DND-41 (cell line): Measurements from ENCODE around the gene PDE8A.
A peak's percentile ranks its signal among the peaks of the same experiment; 100 is the strongest.

Experiments
- ATAC-seq: fragments of 200-7000 bp; cut with Tn5 transposase; 3 replicates; pipeline ENCODE4 v1.9.1; 2021; ENCODE audit warnings: low read depth; ENCODE audit not compliant: insufficient read depth
- DNase-seq: peaks from one replicate; pipeline ENCODE4 v3.0.0-alpha.2; 2020
- H2AFZ ChIP-seq: 2 replicates; pipeline ENCODE4 v1.6.0; 2012; ENCODE audit warnings: low read depth, low read length
- H3K27ac ChIP-seq: 2 replicates; pipeline ENCODE4 v1.5.1; 2012; ENCODE audit warnings: low read length, inconsistent platforms
- H3K27me3 ChIP-seq: fragments of 200-600 bp; sonication (generic); 2 replicates; pipeline ENCODE4 v1.6.0; 2012; ENCODE audit warnings: low read length, mild to moderate bottlenecking, inconsistent platforms; ENCODE audit not compliant: insufficient read depth, poor library complexity
- H3K36me3 ChIP-seq: 2 replicates; pipeline ENCODE4 v1.5.1; 2012; ENCODE audit warnings: low read length, inconsistent platforms; ENCODE audit not compliant: insufficient read depth
- H3K4me1 ChIP-seq: 2 replicates; pipeline ENCODE4 v1.5.1; 2012; ENCODE audit warnings: mild to moderate bottlenecking, low read length; ENCODE audit not compliant: insufficient read depth
- H3K4me2 ChIP-seq: 2 replicates; pipeline ENCODE4 v1.6.0; 2012; ENCODE audit warnings: mild to moderate bottlenecking, moderate library complexity, low read length, inconsistent platforms; ENCODE audit not compliant: insufficient read depth
- H3K4me3 ChIP-seq, 2 experiments: fragments of 200-600 bp in 1 of 2; shearing (Covaris generic) in 1 of 2; 2 replicates each; pipeline ENCODE4 v1.5.1; 2012 to 2016; ENCODE audit warnings: inconsistent platforms in 2 of 2, low read length in 2 of 2, mild to moderate bottlenecking in 2 of 2, low read depth in 1 of 2, moderate library complexity in 1 of 2
- H3K79me2 ChIP-seq: 2 replicates; pipeline ENCODE4 v1.6.0; 2012; ENCODE audit warnings: low read length, inconsistent platforms; ENCODE audit not compliant: insufficient read depth
- H3K9ac ChIP-seq: 2 replicates; pipeline ENCODE4 v1.6.0; 2012; ENCODE audit warnings: low read depth, mild to moderate bottlenecking, inconsistent platforms, low read length, moderate library complexity
- H3K9me3 ChIP-seq: 2 replicates; pipeline ENCODE4 v1.5.1; 2012; ENCODE audit warnings: low read length, moderate library complexity, mild to moderate bottlenecking, inconsistent platforms; ENCODE audit not compliant: insufficient read depth, severe bottlenecking
- H4K20me1 ChIP-seq: 2 replicates; pipeline ENCODE4 v1.6.0; 2012; ENCODE audit warnings: low read length; ENCODE audit not compliant: insufficient read depth
- CTCF ChIP-seq: IDR thresholded peaks from 2 replicates; pipeline ENCODE4 v1.5.1; 2012; ENCODE audit warnings: borderline replicate concordance, low read length, moderate library complexity, mild to moderate bottlenecking; ENCODE audit not compliant: poor library complexity, severe bottlenecking; ENCODE audit errors: extremely low read depth
- EZH2 ChIP-seq: IDR thresholded peaks from 3 replicates; pipeline ENCODE4 v1.6.1; 2012; ENCODE audit warnings: borderline replicate concordance, low read depth, mild to moderate bottlenecking, moderate library complexity, low read length, inconsistent platforms; ENCODE audit not compliant: severe bottlenecking

PDE8A gene

GRCh38 chr15:85029221-85029620 is 47.6 kb downstream of the PDE8A start:
- H3K4me3 ChIP-seq = no peak overlapping the region
- H3K36me3 ChIP-seq = no peaks in the 10 kb centered on the region
- H3K4me2 ChIP-seq = no peak overlapping the region
- no peaks in the 10 kb centered on the region; the same call in 1 of the 2 replicates for H3K79me2 ChIP-seq
- no peak for TF ChIP-seq EZH2
- no peak for TF ChIP-seq CTCF
- no peak overlapping the region for H3K9ac ChIP-seq
- DNase-seq (no peak), ATAC-seq (no peak)
- H3K27ac ChIP-seq = no peak overlapping the region
- 0 out of 2 replicates have a peak, but pooled peaks cover 10% of the 10 kb centered on the region for H4K20me1 ChIP-seq
- H2AFZ ChIP-seq = no peak overlapping the region
- no peaks in the 10 kb centered on the region for H3K9me3 ChIP-seq
- no peaks in the 10 kb centered on the region for H3K27me3 ChIP-seq
- H3K4me1 ChIP-seq = no peaks in the 10 kb centered on the region

DNA sequence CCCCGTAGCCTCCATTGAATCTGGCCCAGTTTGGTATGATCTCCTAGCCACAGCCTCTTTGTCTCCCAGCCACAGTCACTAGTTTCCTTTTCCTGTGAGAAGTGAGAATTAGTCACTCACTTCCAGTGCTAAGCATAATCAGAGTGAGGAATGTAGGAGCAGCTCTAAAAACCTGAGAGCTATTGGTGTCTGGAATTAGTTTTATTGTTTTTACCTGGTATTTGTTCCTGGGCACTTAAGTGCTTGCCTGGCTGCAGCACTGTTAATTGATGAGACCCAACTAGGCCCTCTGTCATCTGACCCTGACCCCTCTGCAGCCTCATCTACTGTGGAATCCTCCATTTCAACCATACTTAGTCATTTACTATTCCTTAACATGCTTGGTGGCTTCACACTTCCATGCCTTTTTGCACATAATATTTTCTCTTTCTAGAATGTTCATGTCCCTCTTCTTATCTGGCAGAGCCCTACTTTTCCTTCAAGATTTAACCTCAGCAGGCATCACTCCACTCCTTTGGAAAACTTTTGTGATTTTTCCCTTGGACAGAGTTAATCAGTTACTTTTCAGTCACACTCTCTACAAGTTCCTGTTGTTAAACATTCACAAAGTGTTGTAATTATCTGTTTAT is 48.8 kb downstream of the PDE8A start:
- ATAC-seq (peak; percentile 40; the same call in 1 of the 3 replicates), DNase-seq (no peak)
- TF ChIP-seq CTCF (no peak), EZH2 (no peak)
- H4K20me1 ChIP-seq = 0 out of 2 replicates have a peak, but pooled peaks cover 10% of the 10 kb centered on the region
- H3K4me2 ChIP-seq = no peak overlapping the region
- H3K9me3 ChIP-seq = no peaks in the 10 kb centered on the region
- H3K79me2 ChIP-seq = no peaks in the 10 kb centered on the region; the same call in 1 of the 2 replicates
- no peak overlapping the region for H2AFZ ChIP-seq
- H3K4me1 ChIP-seq = no peaks in the 10 kb centered on the region
- H3K9ac ChIP-seq = no peak overlapping the region
- no peak overlapping the region for H3K27ac ChIP-seq
- no peaks in the 10 kb centered on the region for H3K27me3 ChIP-seq
- H3K4me3 ChIP-seq = no peak overlapping the region
- no peaks in the 10 kb centered on the region for H3K36me3 ChIP-seq

- Histone ChIP-seq H2AFZ (no peak overlapping the region), H3K27me3 (no peaks in the 10 kb centered on the region), H4K20me1 (0 out of 2 replicates have a peak, but pooled peaks cover 5% of the 10 kb centered on the region), H3K9ac (no peak overlapping the region), H3K4me1 (no peaks in the 10 kb centered on the region), H3K4me2 (no peak overlapping the region), H3K79me2 (no peaks in the 10 kb centered on the region; the same call in 1 of the 2 replicates), H3K27ac (no peak overlapping the region), H3K36me3 (no peaks in the 10 kb centered on the region), H3K9me3 (no peaks in the 10 kb centered on the region), H3K4me3 (no peak overlapping the region)
- TF ChIP-seq EZH2 (no peak), CTCF (no peak)
- DNase-seq = no peak
- no peak for ATAC-seq
Measured at GRCh38 chr15:85031086-85031943, 49.7 kb downstream of the PDE8A start.
